HepG2 (cell line): Measurements from ENCODE around the gene DDX39B. TPM values are rescaled to one million over a fixed set of nuclear protein-coding genes. Genes with fewer than 3 reads are reported as not detected.

ENCODE experiments used
- AHR ChIP-seq: IDR thresholded peaks from 2 replicates; pipeline ENCODE4 v1.6.1; 2018; ENCODE audit warnings: missing genetic modification reagents, missing compliant biosample characterization
- ATM ChIP-seq: fragments of 450-650 bp; IDR thresholded peaks from 2 replicates; pipeline ENCODE4 v1.7.1; 2017; ENCODE audit warnings: mild to moderate bottlenecking, borderline replicate concordance
- CREBL2 ChIP-seq: sonication (generic); formaldehyde crosslinking; IDR thresholded peaks from 2 replicates; pipeline ENCODE4 v1.8.1; 2023; ENCODE audit warnings: missing genetic modification reagents, mild to moderate bottlenecking, borderline replicate concordance
- CSRNP2 ChIP-seq: sonication (generic); formaldehyde crosslinking; conservative IDR thresholded peaks from 2 replicates; pipeline ENCODE4 v1.8.0; 2022; ENCODE audit warnings: low read depth, missing genetic modification reagents
- FOXK2 ChIP-seq: fragments of 450-650 bp; IDR thresholded peaks from 2 replicates; pipeline ENCODE4 v1.6.1; 2016
- HMGA1 ChIP-seq: sonication (generic); formaldehyde crosslinking; conservative IDR thresholded peaks from 2 replicates; pipeline ENCODE4 v1.4.0; 2020; ENCODE audit warnings: missing genetic modification reagents
- MBD4 ChIP-seq: IDR thresholded peaks from 2 replicates; pipeline ENCODE4 v1.6.1; 2012; ENCODE audit warnings: low read length, inconsistent platforms, borderline replicate concordance
- NFYB ChIP-seq: sonication (generic); formaldehyde crosslinking; IDR thresholded peaks from 2 replicates; pipeline ENCODE4 v1.4.0; 2020; ENCODE audit warnings: missing genetic modification reagents
- NR2F6 ChIP-seq, 2 experiments: IDR thresholded peaks; 2 replicates each; pipeline ENCODE4 v1.6.1; 2016; ENCODE audit warnings: antibody characterized with exemption in 1 of 2, mild to moderate bottlenecking in 1 of 2
- PRDM4 ChIP-seq: sonication (generic); formaldehyde crosslinking; IDR thresholded peaks from 2 replicates; pipeline ENCODE4 v1.9.0; 2021; ENCODE audit warnings: missing genetic modification reagents, borderline replicate concordance
- RFXANK ChIP-seq: IDR thresholded peaks from 2 replicates; pipeline ENCODE4 v1.6.1; 2016
- SMAD9 ChIP-seq: sonication (generic); formaldehyde crosslinking; IDR thresholded peaks from 2 replicates; pipeline ENCODE4 v1.5.1; 2020; ENCODE audit warnings: mild to moderate bottlenecking, missing genetic modification reagents
- SMC3 ChIP-seq: IDR thresholded peaks from 2 replicates; pipeline ENCODE4 v1.6.1; 2011; ENCODE audit warnings: low read length, improper control_type of control experiment
- ZKSCAN5 ChIP-seq: sonication (generic); formaldehyde crosslinking; IDR thresholded peaks from 2 replicates; pipeline ENCODE4 v1.5.1; 2020; ENCODE audit warnings: mild to moderate bottlenecking, missing genetic modification reagents
- ZMAT3 ChIP-seq: sonication (generic); formaldehyde crosslinking; conservative IDR thresholded peaks from 2 replicates; pipeline ENCODE4 v1.7.0; 2021; ENCODE audit warnings: missing genetic modification reagents
- ZNF180 ChIP-seq: sonication (generic); formaldehyde crosslinking; IDR thresholded peaks from 2 replicates; pipeline ENCODE4 v1.4.0; 2020; ENCODE audit warnings: low read depth, missing genetic modification reagents, borderline replicate concordance
- ZNF281 ChIP-seq: sonication (generic); formaldehyde crosslinking; IDR thresholded peaks from 2 replicates; pipeline ENCODE4 v1.4.0; 2020; ENCODE audit warnings: missing genetic modification reagents, borderline replicate concordance
- ZNF431 ChIP-seq: sonication (generic); formaldehyde crosslinking; IDR thresholded peaks from 2 replicates; pipeline ENCODE4 v1.9.0; 2022; ENCODE audit warnings: missing genetic modification reagents, low read depth, mild to moderate bottlenecking, borderline replicate concordance
- ZNF547 ChIP-seq: sonication (generic); formaldehyde crosslinking; IDR thresholded peaks from 2 replicates; pipeline ENCODE4 v1.5.1; 2020; ENCODE audit warnings: mild to moderate bottlenecking, missing genetic modification reagents
- polyA plus RNA-seq, 8 experiments: library from polyadenylated mRNA; depleted of rRNA in 3 of 8; stranded (reverse) in 7 of 8; unstranded in 1 of 8; fragments of >200 nt; fragmentation: Illumina TruSeq in 4 of 8; extraction: Trizol in 4 of 8; gene quantifications; 2 replicates each; pipeline versions ENCODE4 v1.2.1 to v1.2.3, GENCODE V29; 2011 to 2016; ENCODE audit warnings: low read depth in 4 of 8, missing spikeins in 1 of 8, mixed read lengths in 1 of 8; ENCODE audit not compliant: insufficient read depth in 1 of 8
- total RNA-seq, 5 experiments: library from RNA; depleted of rRNA; stranded (reverse); fragments of >200 nt; fragmentation: Illumina TruSeq; extraction: Trizol; gene quantifications; 2 replicates each; pipeline ENCODE4 v1.2.3, GENCODE V29; 2016; ENCODE audit warnings: low read depth in 1 of 5
- TF ChIP-seq, protein P1 (sequence below): sonication (generic); formaldehyde crosslinking; IDR thresholded peaks from 2 replicates; pipeline ENCODE4 v1.4.0; 2020; ENCODE audit warnings: missing genetic modification reagents, borderline replicate concordance

The DDX39B gene
- total and polyA plus RNA-seq, 2 of the 13 experiments (the other 11 are each of a cell fraction or from before 2014, with no cell fraction given), result 570 to 678 TPM

GRCh38 chr6:31547727-31548543 lies 6.1 kb upstream of the DDX39B start (continued):
- TF ChIP-seq, protein P1, sequence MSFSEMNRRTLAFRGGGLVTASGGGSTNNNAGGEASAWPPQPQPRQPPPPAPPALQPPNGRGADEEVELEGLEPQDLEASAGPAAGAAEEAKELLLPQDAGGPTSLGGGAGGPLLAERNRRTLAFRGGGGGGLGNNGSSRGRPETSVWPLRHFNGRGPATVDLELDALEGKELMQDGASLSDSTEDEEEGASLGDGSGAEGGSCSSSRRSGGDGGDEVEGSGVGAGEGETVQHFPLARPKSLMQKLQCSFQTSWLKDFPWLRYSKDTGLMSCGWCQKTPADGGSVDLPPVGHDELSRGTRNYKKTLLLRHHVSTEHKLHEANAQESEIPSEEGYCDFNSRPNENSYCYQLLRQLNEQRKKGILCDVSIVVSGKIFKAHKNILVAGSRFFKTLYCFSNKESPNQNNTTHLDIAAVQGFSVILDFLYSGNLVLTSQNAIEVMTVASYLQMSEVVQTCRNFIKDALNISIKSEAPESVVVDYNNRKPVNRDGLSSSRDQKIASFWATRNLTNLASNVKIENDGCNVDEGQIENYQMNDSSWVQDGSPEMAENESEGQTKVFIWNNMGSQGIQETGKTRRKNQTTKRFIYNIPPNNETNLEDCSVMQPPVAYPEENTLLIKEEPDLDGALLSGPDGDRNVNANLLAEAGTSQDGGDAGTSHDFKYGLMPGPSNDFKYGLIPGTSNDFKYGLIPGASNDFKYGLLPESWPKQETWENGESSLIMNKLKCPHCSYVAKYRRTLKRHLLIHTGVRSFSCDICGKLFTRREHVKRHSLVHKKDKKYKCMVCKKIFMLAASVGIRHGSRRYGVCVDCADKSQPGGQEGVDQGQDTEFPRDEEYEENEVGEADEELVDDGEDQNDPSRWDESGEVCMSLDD (CRISPR knock-in tag), result no peak
- TF ChIP-seq AHR (no peak), HMGA1 (CRISPR knock-in tag) (no peak), FOXK2 (no peak), SMC3 (no peak), ZNF180 (no peak), ZNF281 (CRISPR knock-in tag) (no peak), RFXANK (CRISPR knock-in tag) (no peak), NR2F6 (IDR thresholded peaks at IDR 0.05) (no peak), NR2F6 (CRISPR knock-in tag; IDR thresholded peaks at IDR 0.05) (no peak), PRDM4 (no peak), ZKSCAN5 (CRISPR knock-in tag) (no peak), MBD4 (no peak), ZMAT3 (no peak), ATM (no peak), SMAD9 (CRISPR knock-in tag) (no peak), CREBL2 (CRISPR knock-in tag) (no peak), ZNF431 (no peak), ZNF547 (CRISPR knock-in tag) (no peak), CSRNP2 (CRISPR knock-in tag) (no peak), NFYB (CRISPR knock-in tag) (no peak)
